ENCODE results near the gene RPL13. TPM values are rescaled to one million over a fixed set of nuclear protein-coding genes. Genes with fewer than 3 reads are reported as not detected.

RPL13 gene
- total RNA-seq, 6 donors from 2014 or later: 1,332 to 3,837 (median 2,323) TPM

DNA sequence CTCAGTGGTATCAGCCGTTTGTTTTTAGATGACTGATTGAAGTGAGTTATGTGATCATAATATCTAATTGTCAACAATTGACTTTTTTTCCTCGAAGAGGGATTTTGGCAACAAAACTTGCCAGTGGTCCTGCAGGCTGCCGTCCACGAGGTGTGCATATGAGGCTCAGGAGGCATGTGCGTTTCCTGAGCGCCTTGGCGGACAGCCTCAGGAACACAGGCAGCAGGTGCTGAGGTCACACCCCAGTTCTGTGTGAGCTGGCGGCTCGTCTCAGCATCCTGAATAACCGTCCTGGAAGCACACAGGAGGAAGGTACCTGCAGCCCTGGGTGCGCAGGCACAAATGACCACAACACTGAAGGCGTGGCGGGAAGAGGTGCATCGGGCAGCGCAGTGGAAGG is 40.6 kb upstream of the RPL13 start:
- DNase-seq: no peak

DNA sequence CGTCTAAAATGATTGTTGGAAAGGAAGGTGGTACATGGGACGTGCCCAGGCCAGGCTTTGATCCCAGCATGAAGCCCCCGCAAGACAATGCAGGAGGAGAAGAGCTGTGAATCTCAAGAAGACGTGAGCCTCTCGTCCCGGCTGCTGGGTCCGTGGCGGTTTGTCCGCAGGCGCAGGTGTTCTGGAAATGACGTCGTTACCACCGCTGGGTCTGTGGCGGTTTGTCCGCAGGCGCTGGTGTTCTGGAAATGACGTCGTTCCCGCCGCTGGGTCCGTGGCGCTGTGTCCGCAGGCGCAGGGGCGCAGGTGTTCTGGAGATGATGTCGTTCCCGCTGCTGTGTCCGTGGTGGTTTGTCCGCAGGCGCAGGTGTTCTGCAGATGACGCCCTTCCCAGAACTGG is 38.2 kb upstream of the RPL13 start:
- TF ChIP-seq POLR2AphosphoS5 (IDR thresholded peaks at IDR 0.05) (no peak), EP300 (IDR thresholded peaks at IDR 0.05) (no peak), POLR2A (IDR thresholded peaks at IDR 0.05) (no peak)
- TF ChIP-seq, protein P1, sequence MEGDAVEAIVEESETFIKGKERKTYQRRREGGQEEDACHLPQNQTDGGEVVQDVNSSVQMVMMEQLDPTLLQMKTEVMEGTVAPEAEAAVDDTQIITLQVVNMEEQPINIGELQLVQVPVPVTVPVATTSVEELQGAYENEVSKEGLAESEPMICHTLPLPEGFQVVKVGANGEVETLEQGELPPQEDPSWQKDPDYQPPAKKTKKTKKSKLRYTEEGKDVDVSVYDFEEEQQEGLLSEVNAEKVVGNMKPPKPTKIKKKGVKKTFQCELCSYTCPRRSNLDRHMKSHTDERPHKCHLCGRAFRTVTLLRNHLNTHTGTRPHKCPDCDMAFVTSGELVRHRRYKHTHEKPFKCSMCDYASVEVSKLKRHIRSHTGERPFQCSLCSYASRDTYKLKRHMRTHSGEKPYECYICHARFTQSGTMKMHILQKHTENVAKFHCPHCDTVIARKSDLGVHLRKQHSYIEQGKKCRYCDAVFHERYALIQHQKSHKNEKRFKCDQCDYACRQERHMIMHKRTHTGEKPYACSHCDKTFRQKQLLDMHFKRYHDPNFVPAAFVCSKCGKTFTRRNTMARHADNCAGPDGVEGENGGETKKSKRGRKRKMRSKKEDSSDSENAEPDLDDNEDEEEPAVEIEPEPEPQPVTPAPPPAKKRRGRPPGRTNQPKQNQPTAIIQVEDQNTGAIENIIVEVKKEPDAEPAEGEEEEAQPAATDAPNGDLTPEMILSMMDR (IDR thresholded peaks at IDR 0.05): no peak
- DNase-seq: peak in 1 of 2 donors; percentile 74

More for the DNA sequence above, 40.6 kb upstream of the RPL13 start:
- no peak for ATAC-seq (ENCODE audit: low FRiP score in 2 of 2)
- H3K27me3 ChIP-seq: no peaks in the 10 kb centered on the region
- H3K36me3 ChIP-seq: peaks cover 32 to 91% (median 63%) of the 10 kb centered on the region in 4 donors
- H3K27ac ChIP-seq: no peak overlapping the region
- WGBS, 2 donors: 87 to 89% methylated on average over 12 to 15 of the region's 15 CpGs
- no peaks in the 10 kb centered on the region for H3K9me3 ChIP-seq
- H3K4me3 ChIP-seq: no peak overlapping the region
- TF ChIP-seq EP300 (IDR thresholded peaks at IDR 0.05) (no peak), POLR2A (IDR thresholded peaks at IDR 0.05) (no peak), POLR2AphosphoS5 (IDR thresholded peaks at IDR 0.05) (no peak)
- TF ChIP-seq, protein P1 (IDR thresholded peaks at IDR 0.05): no peak
- H3K4me1 ChIP-seq: peaks cover 0 to 11% (median 2%) of the 10 kb centered on the region in 4 donors

DNA sequence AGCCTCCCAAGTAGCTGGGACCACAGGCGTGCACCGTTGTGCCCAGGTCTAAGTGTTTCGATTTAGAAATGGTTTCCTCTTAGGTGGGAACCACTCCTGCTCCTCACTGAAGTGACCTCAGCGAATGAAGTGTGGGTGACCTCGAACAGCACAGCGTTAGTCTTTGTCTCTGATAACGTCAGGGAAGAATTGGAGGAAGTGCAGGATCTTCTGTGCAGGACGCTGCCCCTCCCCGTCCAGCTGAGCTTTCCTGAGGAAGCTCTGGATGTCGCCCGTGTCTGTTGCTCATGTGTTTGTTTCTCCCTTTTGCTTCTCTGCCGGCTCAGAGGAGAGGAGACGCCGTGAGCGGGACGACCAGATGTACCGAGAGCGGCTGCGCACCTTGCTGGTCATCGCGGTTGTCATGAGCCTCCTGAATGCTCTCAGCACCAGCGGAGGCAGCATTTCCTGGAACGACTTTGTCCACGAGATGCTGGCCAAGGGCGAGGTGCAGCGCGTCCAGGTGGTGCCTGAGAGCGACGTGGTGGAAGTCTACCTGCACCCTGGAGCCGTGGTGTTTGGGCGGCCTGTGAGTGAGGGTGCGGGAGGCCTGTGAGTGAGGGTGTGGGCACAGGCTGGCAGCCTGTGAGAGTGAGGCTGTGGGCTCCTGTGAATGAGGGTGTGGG is 36.7 kb upstream of the RPL13 start:
- Histone ChIP-seq H3K4me1 (peaks cover 0 to 11% (median 2%) of the 10 kb centered on the region in 4 donors), H3K27me3 (no peaks in the 10 kb centered on the region), H3K4me3 (peak overlapping the region in 3 of 4 donors; percentile 32 to 38 (median 34)), H3K9me3 (no peaks in the 10 kb centered on the region), H3K36me3 (peaks cover 36 to 90% (median 61%) of the 10 kb centered on the region in 4 donors), H3K27ac (peak overlapping the region in 3 of 4 donors; percentile 57 to 66 (median 59))
- TF ChIP-seq EP300 (IDR thresholded peaks at IDR 0.05) (no peak), POLR2A (IDR thresholded peaks at IDR 0.05) (peak in 1 of 4 donors; percentile 9), POLR2AphosphoS5 (IDR thresholded peaks at IDR 0.05) (peak in 1 of 2 donors; percentile 49)
- TF ChIP-seq, protein P1 (IDR thresholded peaks at IDR 0.05): peak in 2 of 6 experiments; percentile 8 to 13
- WGBS, 2 donors: 63 to 81% methylated on average over 31 to 32 of the region's 32 CpGs
- DNase-seq: peak; percentile 27 to 72
- ATAC-seq (ENCODE audit: low FRiP score in 2 of 2): no peak

More for the DNA sequence above, 38.2 kb upstream of the RPL13 start:
- no peaks in the 10 kb centered on the region for H3K27me3 ChIP-seq
- ATAC-seq (ENCODE audit: low FRiP score in 2 of 2): no peak
- H3K4me3 ChIP-seq: no peak overlapping the region
- 95% methylated on average over 22 to 30 of the region's 31 CpGs for WGBS, 2 donors
- no peaks in the 10 kb centered on the region for H3K9me3 ChIP-seq
- peaks cover 0 to 11% (median 2%) of the 10 kb centered on the region in 4 donors for H3K4me1 ChIP-seq
- peak overlapping the region in 1 of 4 donors; percentile 66 for H3K27ac ChIP-seq
- peaks cover 41 to 91% (median 63%) of the 10 kb centered on the region in 4 donors for H3K36me3 ChIP-seq

DNA sequence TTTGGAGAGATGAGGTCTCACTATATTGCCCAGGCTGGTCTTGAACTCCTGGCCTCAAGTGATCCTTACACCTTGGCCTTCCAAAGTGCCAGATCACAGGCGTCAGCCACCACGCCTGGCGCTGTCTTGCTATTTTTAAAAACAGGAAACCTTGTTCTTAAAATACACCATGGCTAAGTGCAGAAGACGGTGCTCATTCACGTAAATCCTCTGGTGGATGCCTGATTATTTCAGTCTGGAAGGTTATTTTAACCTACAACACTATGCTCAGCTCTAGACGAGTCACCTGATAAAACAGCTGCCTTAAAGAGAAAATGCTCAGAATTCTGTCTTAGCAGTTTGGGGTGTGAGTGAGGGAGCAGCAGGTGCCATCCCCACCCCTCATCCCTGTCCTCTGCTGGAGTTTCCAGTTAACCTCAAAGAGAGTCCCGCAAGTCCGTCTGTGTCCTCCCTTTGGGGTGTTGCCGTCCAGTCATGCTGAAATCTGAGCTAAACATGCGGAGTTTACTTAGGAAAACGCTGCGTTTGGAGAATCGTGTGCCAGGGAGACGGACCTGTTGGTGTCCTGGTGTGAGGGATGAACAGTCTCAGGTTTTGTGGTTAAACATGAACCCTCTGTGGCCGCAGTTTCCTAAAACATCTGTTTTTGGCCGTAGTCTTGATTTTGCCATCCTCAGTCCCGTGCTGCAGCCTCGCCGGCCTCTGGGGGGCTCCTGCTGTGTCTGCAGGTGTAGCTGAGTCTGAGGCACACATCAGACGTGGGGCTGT is 35.2 kb upstream of the RPL13 start:
- peaks cover 0 to 11% (median 2%) of the 10 kb centered on the region in 4 donors for H3K4me1 ChIP-seq
- no peaks in the 10 kb centered on the region for H3K27me3 ChIP-seq
- H3K4me3 ChIP-seq: no peak overlapping the region
- TF ChIP-seq POLR2A (IDR thresholded peaks at IDR 0.05): no peak
- no peak for TF ChIP-seq EP300 (IDR thresholded peaks at IDR 0.05)
- TF ChIP-seq, protein P1 (IDR thresholded peaks at IDR 0.05): no peak
- no peak for TF ChIP-seq POLR2AphosphoS5 (IDR thresholded peaks at IDR 0.05)
- 66 to 71% methylated on average over 20 of the region's 20 CpGs for WGBS, 2 donors
- ATAC-seq (ENCODE audit: low FRiP score in 2 of 2) (no peak), DNase-seq (no peak)
- no peaks in the 10 kb centered on the region for H3K9me3 ChIP-seq
- H3K27ac ChIP-seq: peak overlapping the region in 2 of 4 donors; percentile 35 to 66
- peaks cover 30 to 90% (median 61%) of the 10 kb centered on the region in 4 donors for H3K36me3 ChIP-seq

Measured in upper lobe of left lung (tissue), 6 donors.